Thyroid gland (tissue), 4 donors: ENCODE measurements around the gene CUL9.
A peak's percentile ranks its signal among the peaks of the same experiment; 100 is the strongest.

Experiments
- POLR2A ChIP-seq, 2 donors: fragments of 450-650 bp; IDR thresholded peaks; one replicate each; pipeline ENCODE4 v1.6.1; 2017; ENCODE audit warnings: antibody characterized with exemption in 2 of 2, mild to moderate bottlenecking in 2 of 2, moderate library complexity in 1 of 2
- TF ChIP-seq, protein P1 (sequence below), 6 experiments: fragments of 200-600 bp in 3 of 6; fragments of 450-650 bp in 3 of 6; sonication (generic) in 3 of 6; IDR thresholded peaks; one replicate each; pipeline ENCODE4 v1.5.1; 2016 to 2019; ENCODE audit warnings: antibody characterized with exemption in 6 of 6, mild to moderate bottlenecking in 2 of 6, inconsistent platforms in 1 of 6, moderate library complexity in 1 of 6

- TF ChIP-seq, protein P1, sequence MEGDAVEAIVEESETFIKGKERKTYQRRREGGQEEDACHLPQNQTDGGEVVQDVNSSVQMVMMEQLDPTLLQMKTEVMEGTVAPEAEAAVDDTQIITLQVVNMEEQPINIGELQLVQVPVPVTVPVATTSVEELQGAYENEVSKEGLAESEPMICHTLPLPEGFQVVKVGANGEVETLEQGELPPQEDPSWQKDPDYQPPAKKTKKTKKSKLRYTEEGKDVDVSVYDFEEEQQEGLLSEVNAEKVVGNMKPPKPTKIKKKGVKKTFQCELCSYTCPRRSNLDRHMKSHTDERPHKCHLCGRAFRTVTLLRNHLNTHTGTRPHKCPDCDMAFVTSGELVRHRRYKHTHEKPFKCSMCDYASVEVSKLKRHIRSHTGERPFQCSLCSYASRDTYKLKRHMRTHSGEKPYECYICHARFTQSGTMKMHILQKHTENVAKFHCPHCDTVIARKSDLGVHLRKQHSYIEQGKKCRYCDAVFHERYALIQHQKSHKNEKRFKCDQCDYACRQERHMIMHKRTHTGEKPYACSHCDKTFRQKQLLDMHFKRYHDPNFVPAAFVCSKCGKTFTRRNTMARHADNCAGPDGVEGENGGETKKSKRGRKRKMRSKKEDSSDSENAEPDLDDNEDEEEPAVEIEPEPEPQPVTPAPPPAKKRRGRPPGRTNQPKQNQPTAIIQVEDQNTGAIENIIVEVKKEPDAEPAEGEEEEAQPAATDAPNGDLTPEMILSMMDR (IDR thresholded peaks at IDR 0.05), result no peak
- peak in 1 of 2 donors; percentile 42 for TF ChIP-seq POLR2A (IDR thresholded peaks at IDR 0.05)
These were observed 11.5 kb upstream of the CUL9 start for GRCh38 chr6:43170417-43170930.
